ENCODE data around the gene RANBP10. TPM values are rescaled to one million over a fixed set of nuclear protein-coding genes. Genes with fewer than 3 reads are reported as not detected.

RANBP10 gene
- total and polyA plus RNA-seq, 2 of the 13 experiments (the other 11 are each of a cell fraction or from before 2014, with no cell fraction given): 9.2 to 22.7 TPM

DNA sequence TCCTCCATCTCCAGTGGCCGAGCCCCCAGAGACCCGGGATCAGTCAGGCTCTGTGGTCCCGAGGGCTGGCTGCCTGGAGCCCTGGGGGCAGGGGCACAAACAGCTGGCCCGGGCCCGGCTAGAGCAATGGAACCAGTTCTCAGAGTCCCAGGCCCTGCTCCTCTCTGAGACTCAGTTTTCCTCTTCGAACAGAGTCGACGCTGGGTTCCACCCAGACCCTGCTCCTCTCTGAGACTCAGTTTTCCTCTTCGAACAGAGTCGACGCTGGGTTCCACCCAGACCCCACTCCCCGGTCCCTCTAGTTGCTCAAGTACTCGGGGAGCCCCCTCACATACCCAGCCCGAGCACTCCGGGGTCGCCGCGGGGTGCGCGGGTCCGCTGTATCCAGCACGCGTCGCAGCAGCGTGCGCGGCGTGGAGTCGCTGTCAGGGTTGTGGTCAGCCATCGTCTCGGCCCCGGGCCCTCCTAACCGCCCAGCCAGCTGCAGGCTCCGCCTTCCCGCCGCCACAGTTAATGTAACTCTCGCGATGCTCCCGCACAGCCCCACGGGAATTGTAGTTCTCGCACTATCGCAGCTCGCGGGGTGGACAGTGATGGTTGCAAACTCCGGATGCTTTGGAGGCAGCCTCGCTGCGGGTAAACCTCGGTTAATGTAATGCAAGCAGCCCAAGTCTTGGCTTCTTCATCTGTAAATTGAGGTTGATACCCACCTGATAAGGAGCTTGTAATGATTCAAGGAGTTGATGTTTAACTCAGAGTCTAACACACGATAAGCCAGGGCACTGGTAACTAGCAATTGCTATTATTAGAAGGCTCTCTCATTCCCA lies 27.3 kb upstream of the RANBP10 start (continued):
- TF ChIP-seq RBM39 (IDR thresholded peaks at IDR 0.05; ENCODE audit: low read depth, low read length, poor library complexity, severe bottlenecking) (peak; percentile 39), ZNF263 (CRISPR knock-in tag; IDR thresholded peaks at IDR 0.05) (peak; percentile 27; the same call in 1 of the 2 replicates), ZFP36L1 (CRISPR knock-in tag; IDR thresholded peaks at IDR 0.05) (0 out of 2 replicates have a peak, but pooled peaks have one; percentile 51), NONO (IDR thresholded peaks at IDR 0.05) (no peak), NONO (CRISPR knock-in tag; conservative IDR thresholded peaks at IDR 0.05) (peak; percentile 92), KAT2B (IDR thresholded peaks at IDR 0.05; ENCODE audit: borderline replicate concordance, low read depth, low read length) (no peak), CCDC6 (CRISPR knock-in tag; IDR thresholded peaks at IDR 0.05) (no peak), ZBTB26 (CRISPR knock-in tag; IDR thresholded peaks at IDR 0.05; ENCODE audit: borderline replicate concordance) (peak; percentile 34; the same call in 1 of the 2 replicates), GLI4 (CRISPR knock-in tag; IDR thresholded peaks at IDR 0.05; ENCODE audit: borderline replicate concordance) (peak; percentile 64; the same call in 1 of the 2 replicates), ZNF10 (CRISPR knock-in tag; IDR thresholded peaks at IDR 0.05; ENCODE audit: borderline replicate concordance, low read depth) (no peak), ZNF660 (CRISPR knock-in tag; IDR thresholded peaks at IDR 0.05; ENCODE audit: borderline replicate concordance, low read depth) (no peak), HNF4A (CRISPR knock-in tag; IDR thresholded peaks at IDR 0.05) (no peak), CC2D1A (CRISPR knock-in tag; IDR thresholded peaks at IDR 0.05) (no peak), ATF1 (CRISPR knock-in tag; IDR thresholded peaks at IDR 0.05) (no peak), POLR2AphosphoS5 (IDR thresholded peaks at IDR 0.05; ENCODE audit: low read depth, low read length) (peak; percentile 96), ZNF430 (CRISPR knock-in tag; IDR thresholded peaks at IDR 0.05) (peak; percentile 92; the same call in 1 of the 2 replicates), NKX3-1 (CRISPR knock-in tag; IDR thresholded peaks at IDR 0.05) (no peak; the same call in 1 of the 2 replicates), NFIB (CRISPR knock-in tag; IDR thresholded peaks at IDR 0.05; ENCODE audit: borderline replicate concordance) (no peak), MXI1 (IDR thresholded peaks at IDR 0.05; ENCODE audit: borderline replicate concordance, low read depth, low read length) (peak; percentile 98), TMF1 (CRISPR knock-in tag; IDR thresholded peaks at IDR 0.05; ENCODE audit: low read depth) (peak; percentile 85), ZNF337 (CRISPR knock-in tag; IDR thresholded peaks at IDR 0.05; ENCODE audit: borderline replicate concordance, low read depth) (peak; percentile 89; the same call in 1 of the 2 replicates), U2AF2 (IDR thresholded peaks at IDR 0.05; ENCODE audit: low read depth, low read length) (no peak), ZNF333 (CRISPR knock-in tag; IDR thresholded peaks at IDR 0.05; ENCODE audit: borderline replicate concordance) (0 out of 2 replicates have a peak, but pooled peaks have one; percentile 32), ZNF75D (CRISPR knock-in tag; IDR thresholded peaks at IDR 0.05; ENCODE audit: borderline replicate concordance) (no peak), MYC (CRISPR knock-in tag; IDR thresholded peaks at IDR 0.05; ENCODE audit: borderline replicate concordance) (peak; percentile 88; the same call in 1 of the 2 replicates), ZNF20 (CRISPR knock-in tag; IDR thresholded peaks at IDR 0.05) (no peak), ZSCAN31 (CRISPR knock-in tag; IDR thresholded peaks at IDR 0.05; ENCODE audit: low read depth) (peak; percentile 81), NCOA5 (CRISPR knock-in tag; IDR thresholded peaks at IDR 0.05) (no peak)
- TF ChIP-seq, protein P1, sequence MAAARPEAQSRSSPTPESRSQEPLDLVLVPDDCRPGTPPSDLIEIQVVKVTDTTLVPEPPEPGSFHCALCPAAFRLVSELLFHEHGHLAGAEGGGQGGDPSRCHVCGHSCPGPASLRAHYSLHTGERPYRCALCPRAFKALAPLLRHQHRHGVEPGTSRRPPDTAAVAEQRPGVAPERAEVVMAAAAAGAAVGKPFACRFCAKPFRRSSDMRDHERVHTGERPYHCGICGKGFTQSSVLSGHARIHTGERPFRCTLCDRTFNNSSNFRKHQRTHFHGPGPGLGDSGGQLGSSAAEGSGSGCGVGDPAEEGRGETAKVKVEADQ (CRISPR knock-in tag; IDR thresholded peaks at IDR 0.05; ENCODE audit: borderline replicate concordance): no peak

All from HepG2 (cell line).